Ishikawa (cell line): ENCODE results near the gene RCE1.

Experiments
- EGR1 ChIP-seq: IDR thresholded peaks from 2 replicates; pipeline ENCODE4 v1.6.1; 2012
- EP300 ChIP-seq: IDR thresholded peaks from 2 replicates; pipeline ENCODE4 v1.6.1; 2012; ENCODE audit warnings: borderline replicate concordance
- TAF1 ChIP-seq: IDR thresholded peaks from 2 replicates; pipeline ENCODE4 v1.6.1; 2012; ENCODE audit warnings: low read depth, mild to moderate bottlenecking
- YY1 ChIP-seq: IDR thresholded peaks from 2 replicates; pipeline ENCODE4 v1.6.1; 2012; ENCODE audit warnings: low read depth

GRCh38 chr11:66868082-66868725 is 25.0 kb downstream of the RCE1 start:
- TF ChIP-seq EGR1 (no peak), EP300 (no peak), TAF1 (no peak), YY1 (no peak)
